ENCODE data around the gene OPCML.

- TF ChIP-seq CTCF (conservative IDR thresholded peaks at IDR 0.05 in 1 of 2, IDR thresholded peaks at IDR 0.05 in 1 of 2; ENCODE audit: low read depth in 1 of 2, low read length in 2 of 2): no peak
- TF ChIP-seq EZH2 (IDR thresholded peaks at IDR 0.05; ENCODE audit: low read length, missing control alignments): no peak
These were observed 812.6 kb downstream of the OPCML start for GRCh38 chr11:132719684-132720083.
